ENCODE data around the gene NR3C1. TPM values are rescaled to one million over a fixed set of nuclear protein-coding genes. Genes with fewer than 3 reads are reported as not detected.

Gene NR3C1
- total and polyA plus RNA-seq, 2 of the 13 experiments (the other 11 are each of a cell fraction or from before 2014, with no cell fraction given), result 10.0 to 24.3 TPM

- TF ChIP-seq HIVEP1 (CRISPR knock-in tag; IDR thresholded peaks at IDR 0.05), result no peak
- no peak for TF ChIP-seq BCLAF1 (IDR thresholded peaks at IDR 0.05)
- TF ChIP-seq CERS6 (CRISPR knock-in tag; IDR thresholded peaks at IDR 0.05), result no peak
- TF ChIP-seq ZNF615 (CRISPR knock-in tag; IDR thresholded peaks at IDR 0.05; ENCODE audit: borderline replicate concordance), result no peak
- TF ChIP-seq NFAT5 (CRISPR knock-in tag; IDR thresholded peaks at IDR 0.05), result no peak
- TF ChIP-seq SP5 (CRISPR knock-in tag; IDR thresholded peaks at IDR 0.05; ENCODE audit: borderline replicate concordance, low read depth), result no peak
- TF ChIP-seq ZNF354B (CRISPR knock-in tag; IDR thresholded peaks at IDR 0.05), result no peak
- no peak for TF ChIP-seq ARHGAP35 (CRISPR knock-in tag; IDR thresholded peaks at IDR 0.05; ENCODE audit: borderline replicate concordance)
- no peak for TF ChIP-seq ZNF160 (CRISPR knock-in tag; IDR thresholded peaks at IDR 0.05)
- TF ChIP-seq E2F2 (CRISPR knock-in tag; IDR thresholded peaks at IDR 0.05; ENCODE audit: borderline replicate concordance), result no peak
- TF ChIP-seq YEATS2 (CRISPR knock-in tag; IDR thresholded peaks at IDR 0.05; ENCODE audit: borderline replicate concordance), result no peak
- TF ChIP-seq ZNF253 (CRISPR knock-in tag; IDR thresholded peaks at IDR 0.05; ENCODE audit: borderline replicate concordance), result no peak
- no peak for TF ChIP-seq XRCC5 (optimal IDR thresholded peaks at IDR 0.05; ENCODE audit: low read length)
- TF ChIP-seq ZBTB34 (CRISPR knock-in tag; IDR thresholded peaks at IDR 0.05), result no peak
- TF ChIP-seq HNRNPK (IDR thresholded peaks at IDR 0.05; ENCODE audit: low read depth, low read length, poor library complexity, severe bottlenecking), result no peak
- no peak for TF ChIP-seq ZNF768 (CRISPR knock-in tag; IDR thresholded peaks at IDR 0.05)
These were observed 47.8 kb downstream of the NR3C1 start (continued) for GRCh38 chr5:143355710-143356109.

Measured in HepG2 (cell line).